NCI-H2227 treated with DMSO at 0.1 percent for 48 hours (cell line): Measurements from ENCODE around the gene EMD.
A peak's percentile ranks its signal among the peaks of the same experiment; 100 is the strongest.

ENCODE experiments used
- DNase-seq: peaks from one replicate; lab custom pipeline; 2025; lab: John Stamatoyannopoulos, UW

The EMD gene

GRCh38 chrX:154355094-154355775, 23.9 kb upstream of the EMD start:
- DNase-seq: no peak

- no peak for DNase-seq
These were observed 23.3 kb upstream of the EMD start for GRCh38 chrX:154355776-154356140.

DNA sequence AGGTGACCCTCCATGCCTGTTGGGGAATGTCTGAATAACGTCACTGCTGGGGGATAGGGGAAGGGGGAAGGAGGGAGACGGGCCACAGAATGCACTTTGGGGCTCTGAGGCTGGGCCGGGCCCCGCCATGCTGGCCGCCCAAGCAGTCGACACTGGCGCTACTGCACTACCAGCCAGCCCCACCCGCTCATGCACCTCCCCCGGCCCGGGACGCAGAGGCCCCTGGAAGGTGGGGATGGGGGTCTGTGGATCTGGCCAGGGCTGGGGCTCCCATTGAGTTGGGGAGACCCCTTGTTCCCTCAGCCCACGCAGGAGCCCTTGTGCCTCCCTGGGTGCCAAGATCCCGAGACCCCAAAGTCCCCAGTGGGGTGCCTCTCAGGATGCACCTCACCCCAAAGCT, 22.5 kb upstream of the EMD start:
- no peak for DNase-seq

- no peak for DNase-seq
These were observed 21.9 kb upstream of the EMD start for GRCh38 chrX:154357205-154357604.

- no peak for DNase-seq
These were observed 21.1 kb upstream of the EMD start for GRCh38 chrX:154358011-154358410.

DNA sequence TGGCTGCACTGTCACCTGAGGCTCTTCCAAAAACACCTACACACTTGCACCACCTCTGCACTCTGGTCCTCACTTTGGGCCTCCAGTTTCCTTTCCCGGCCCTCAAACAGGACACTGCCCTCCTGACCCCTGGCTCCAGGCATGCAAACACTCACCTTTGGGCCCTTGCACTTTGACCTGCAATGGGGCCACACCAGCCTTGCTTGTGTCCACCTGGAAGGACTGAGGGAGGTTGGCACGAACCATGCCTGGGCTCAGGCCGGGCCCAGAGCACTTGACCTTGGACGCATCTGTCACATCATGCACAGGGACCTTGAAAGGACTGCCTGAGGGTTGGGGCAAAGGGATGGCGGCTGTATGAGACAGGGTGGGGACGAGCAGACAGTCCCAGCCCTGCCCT, 20.3 kb upstream of the EMD start:
- no peak for DNase-seq

DNA sequence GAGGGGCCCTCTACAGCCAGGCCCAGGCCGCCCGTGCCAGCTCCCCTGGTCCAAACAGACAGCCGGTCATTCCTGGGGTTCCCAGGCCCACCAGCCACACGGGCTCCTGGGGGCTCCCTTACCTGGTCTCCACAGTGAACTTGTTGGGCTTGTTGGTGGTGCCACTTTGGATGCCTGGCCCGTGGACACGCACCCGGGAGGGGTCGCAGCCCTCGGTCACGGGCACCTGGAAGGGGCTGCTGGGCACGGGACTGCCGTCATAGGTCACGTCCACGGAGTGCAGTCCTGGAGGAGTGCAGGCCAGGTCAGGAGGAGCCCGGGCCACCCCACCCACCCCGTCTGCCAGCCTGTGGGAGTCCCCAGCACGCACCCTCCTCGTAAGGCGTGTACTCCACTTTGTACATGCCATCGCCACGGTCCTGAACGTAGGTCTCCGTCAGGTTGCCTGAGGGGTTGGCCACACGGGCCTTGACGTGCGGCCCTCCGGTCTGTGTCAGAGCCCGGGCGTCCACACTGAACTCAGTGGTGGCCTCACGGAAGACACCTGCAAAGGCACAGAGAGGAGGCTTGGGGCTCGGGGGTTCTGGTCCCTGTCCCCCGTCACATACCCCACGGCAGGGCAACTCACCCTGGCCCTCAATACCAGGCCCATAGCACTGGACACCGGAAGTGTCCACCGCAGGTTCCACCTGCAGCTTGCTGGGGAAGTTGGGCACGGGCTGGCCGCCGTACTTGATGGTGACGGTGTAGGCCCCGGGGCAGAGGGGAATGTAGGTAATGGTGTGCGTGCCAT, 19.5 kb upstream of the EMD start:
- no peak for DNase-seq

GRCh38 chrX:154360155-154360713, 18.9 kb upstream of the EMD start:
- DNase-seq: no peak

- no peak for DNase-seq
These were observed 16.9 kb upstream of the EMD start for GRCh38 chrX:154362085-154362742.

GRCh38 chrX:154363706-154364439, 15.2 kb upstream of the EMD start:
- DNase-seq: no peak

DNA sequence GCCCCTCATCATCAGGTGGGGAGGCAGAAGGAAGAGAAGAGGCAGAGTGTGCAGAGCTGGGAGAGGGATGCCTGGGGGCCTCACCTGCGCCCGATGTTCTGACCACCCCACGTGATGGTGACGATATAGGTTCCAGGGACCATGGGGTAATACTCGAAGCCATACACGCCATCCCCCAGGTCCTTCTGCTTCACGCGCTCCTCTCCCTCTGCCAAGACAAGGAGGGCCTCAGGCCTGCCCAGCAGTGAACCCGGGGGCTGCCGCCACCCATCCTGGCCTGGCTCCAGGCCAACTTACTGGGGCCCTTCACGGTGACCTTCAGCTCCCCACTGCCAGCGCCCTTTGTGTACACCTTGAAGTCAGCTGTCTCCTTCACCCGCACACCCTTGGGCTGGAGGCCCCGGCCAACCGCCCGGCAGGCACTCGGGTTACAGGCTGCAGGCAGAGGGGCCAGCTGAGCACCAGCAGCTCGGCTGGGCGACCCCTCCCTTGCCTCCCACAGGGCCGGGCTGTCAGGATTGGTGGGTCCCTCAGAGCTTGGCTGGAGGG, 14.0 kb upstream of the EMD start:
- DNase-seq: no peak

- DNase-seq: no peak
These were observed 13.0 kb upstream of the EMD start for GRCh38 chrX:154365997-154366665.

GRCh38 chrX:154366666-154367055, 12.4 kb upstream of the EMD start:
- DNase-seq: no peak

GRCh38 chrX:154367474-154368308, 11.4 kb upstream of the EMD start:
- no peak for DNase-seq

DNA sequence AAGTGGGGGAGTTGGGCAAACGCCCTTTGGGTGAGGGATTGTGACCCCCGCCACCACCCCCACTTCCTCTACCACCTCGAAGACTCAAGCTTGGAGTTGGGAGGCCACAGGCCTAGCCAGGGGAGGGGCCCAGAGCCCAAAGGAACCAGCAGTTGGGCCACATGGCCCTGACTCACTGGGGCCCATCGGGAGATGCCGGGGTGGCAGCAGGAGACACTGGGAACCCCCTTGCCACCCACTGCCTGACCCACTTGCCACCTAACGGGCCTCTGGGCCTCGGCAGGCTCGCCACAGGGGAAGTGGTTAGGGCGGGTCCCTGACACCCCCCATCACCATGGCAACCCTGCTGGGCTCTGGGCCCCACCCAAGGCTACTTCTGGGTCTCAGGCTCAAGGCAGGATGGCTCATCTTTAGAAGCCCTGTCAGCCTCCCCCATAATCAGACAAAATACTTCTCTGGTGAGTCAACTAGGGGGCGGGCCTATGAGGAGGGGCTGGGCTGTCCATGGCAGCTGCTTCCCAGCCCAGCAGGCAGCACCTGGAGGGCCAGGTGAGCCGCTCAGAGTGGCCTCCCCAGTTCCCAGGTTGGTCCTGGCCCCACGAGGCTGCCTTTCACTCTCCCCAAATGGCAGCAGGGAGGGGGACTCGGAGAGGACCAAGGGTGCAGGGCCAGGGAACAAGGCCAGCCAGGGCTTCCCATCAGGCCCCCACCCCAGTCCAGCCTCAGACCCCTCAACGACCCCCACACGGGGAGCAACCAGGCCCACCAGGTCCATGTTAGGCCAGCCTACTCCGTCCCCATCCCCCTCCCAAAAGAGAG, 10.3 kb upstream of the EMD start:
- peak; percentile 30 for DNase-seq

DNA sequence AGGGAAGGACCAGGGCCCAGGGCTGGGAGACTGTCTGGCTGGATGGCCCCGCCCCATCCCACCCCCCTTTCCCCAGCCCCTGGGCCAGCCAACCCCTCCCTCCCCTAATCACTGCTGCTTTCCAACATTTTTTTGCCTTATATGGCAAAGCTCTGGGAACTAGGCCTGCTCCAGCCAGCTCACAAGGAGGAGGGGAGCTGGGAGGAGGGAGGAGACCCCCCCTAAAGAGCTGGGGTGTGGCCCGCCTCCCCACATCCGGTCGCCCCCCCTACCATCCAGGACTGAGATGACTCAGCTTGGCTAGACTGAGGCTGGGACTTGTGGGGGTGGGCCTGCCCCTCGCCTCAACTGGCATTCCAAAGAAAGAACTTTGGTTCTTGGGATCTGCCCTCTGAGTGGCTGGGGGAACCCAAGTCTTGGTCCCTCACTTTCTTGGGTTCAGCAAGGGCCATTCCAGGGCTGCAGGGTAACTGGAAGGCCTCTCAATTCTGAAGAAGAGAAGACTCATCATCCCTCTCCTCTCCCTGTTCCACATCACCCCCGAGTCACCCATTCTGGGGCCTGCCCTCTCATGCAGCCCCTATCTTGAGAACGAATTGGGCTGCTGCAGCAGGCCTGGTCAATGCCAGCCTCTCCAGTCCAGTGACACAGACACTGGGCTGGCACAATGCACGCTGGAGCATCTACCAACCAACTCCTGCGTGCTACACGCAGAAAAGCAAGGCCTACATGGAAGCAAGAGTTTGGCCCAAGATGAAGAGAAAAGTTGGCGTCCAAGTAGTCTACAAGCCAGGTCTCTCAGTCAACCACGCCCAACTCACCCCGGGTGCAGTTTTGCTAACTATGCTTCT, 9.4 kb upstream of the EMD start:
- peak; percentile 72 for DNase-seq

- DNase-seq: no peak
These were observed 8.6 kb upstream of the EMD start for GRCh38 chrX:154370300-154371016.
